GM19240 (cell line): ENCODE results near the gene PLK3.

Experiments
- DNase-seq: peaks from one replicate; pipeline ENCODE4 v3.0.0; 2011; ENCODE audit warnings: low spot score; ENCODE audit not compliant: insufficient read length

Gene PLK3

GRCh38 chr1:44853201-44853600 is 53.0 kb downstream of the PLK3 start:
- DNase-seq = no peak

- DNase-seq = no peak
Observed at GRCh38 chr1:44854970-44855369, 54.8 kb downstream of the PLK3 start.
